Smooth muscle cell (in vitro differentiated cells): Measurements from ENCODE around the gene PXDC1. TPM values are rescaled to one million over a fixed set of nuclear protein-coding genes. Genes with fewer than 3 reads are reported as not detected.
A peak's percentile ranks its signal among the peaks of the same experiment; 100 is the strongest.

Experiments used
- DNase-seq: peaks from one replicate; lab custom pipeline; 2025; ENCODE audit not compliant: unreplicated experiment; lab: John Stamatoyannopoulos, UW
- H2AFZ ChIP-seq: fragments of 200-600 bp; sonication (generic); 2 replicates; pipeline ENCODE4 v1.6.0; 2016; ENCODE audit warnings: antibody characterized with exemption, low read depth, mild to moderate bottlenecking
- H3F3A ChIP-seq: fragments of 200-600 bp; sonication (generic); 2 replicates; pipeline ENCODE4 v1.6.0; 2017; ENCODE audit warnings: antibody characterized with exemption, low read depth
- H3K27ac ChIP-seq: fragments of 200-600 bp; sonication (generic); 2 replicates; pipeline ENCODE4 v1.5.1; 2016; ENCODE audit warnings: low read depth, mild to moderate bottlenecking
- H3K27me3 ChIP-seq: fragments of 200-600 bp; sonication (generic); 2 replicates; pipeline ENCODE4 v1.6.1; 2016; ENCODE audit warnings: low read depth, mild to moderate bottlenecking
- H3K36me3 ChIP-seq: fragments of 200-600 bp; sonication (generic); 2 replicates; pipeline ENCODE4 v1.5.1; 2016; ENCODE audit warnings: low read depth
- H3K4me1 ChIP-seq: fragments of 200-600 bp; sonication (generic); 2 replicates; pipeline ENCODE4 v1.5.1; 2016; ENCODE audit warnings: low read depth
- H3K4me2 ChIP-seq: fragments of 200-600 bp; sonication (generic); 2 replicates; pipeline ENCODE4 v1.6.0; 2016; ENCODE audit warnings: mild to moderate bottlenecking
- H3K4me3 ChIP-seq: fragments of 200-600 bp; sonication (generic); 2 replicates; pipeline ENCODE4 v1.5.1; 2016; ENCODE audit warnings: mild to moderate bottlenecking
- H3K79me2 ChIP-seq: fragments of 200-600 bp; sonication (generic); 2 replicates; pipeline ENCODE4 v1.6.0; 2016; ENCODE audit warnings: low read depth, mild to moderate bottlenecking
- H3K9ac ChIP-seq: fragments of 200-600 bp; sonication (generic); 2 replicates; pipeline ENCODE4 v1.6.0; 2016; ENCODE audit warnings: low read depth
- H3K9me3 ChIP-seq: fragments of 200-600 bp; sonication (generic); replicated peaks from 2 replicates; pipeline ENCODE4 v1.5.1; 2016; ENCODE audit warnings: low read depth
- H4K20me1 ChIP-seq: fragments of 200-600 bp; sonication (generic); 2 replicates; pipeline ENCODE4 v1.6.0; 2016; ENCODE audit warnings: low read depth
- WGBS: methylation state at CpG from one replicate; pipeline ENCODE4 v1.1.7; 2016; ENCODE audit warnings: low lambda C conversion rate; 5-methylcytosine and 5-hydroxymethylcytosine counted together
- polyA plus RNA-seq: library from polyadenylated mRNA; unstranded; fragments of >200 nt; fragmentation: Nextera tagmentation; extraction: Ambion mirVana; gene quantifications from 2 replicates; pipeline ENCODE4 v1.2.1, GENCODE V29; 2016
- total RNA-seq: library from RNA; depleted of rRNA; stranded (reverse); fragments of >200 nt; gene quantifications from 2 replicates; pipeline ENCODE4 v1.2.3, GENCODE V29; 2014
- TF ChIP-seq, protein P1 (sequence below): fragments of 200-600 bp; sonication (generic); IDR thresholded peaks from 2 replicates; pipeline ENCODE4 v1.5.1; 2017; ENCODE audit warnings: borderline replicate concordance, mild to moderate bottlenecking, antibody characterized with exemption; ENCODE audit not compliant: insufficient read depth, poor library complexity, severe bottlenecking

PXDC1 gene
- total and polyA plus RNA-seq, 2 experiments from 2014 or later, result 49.1 to 78.6 TPM

DNA sequence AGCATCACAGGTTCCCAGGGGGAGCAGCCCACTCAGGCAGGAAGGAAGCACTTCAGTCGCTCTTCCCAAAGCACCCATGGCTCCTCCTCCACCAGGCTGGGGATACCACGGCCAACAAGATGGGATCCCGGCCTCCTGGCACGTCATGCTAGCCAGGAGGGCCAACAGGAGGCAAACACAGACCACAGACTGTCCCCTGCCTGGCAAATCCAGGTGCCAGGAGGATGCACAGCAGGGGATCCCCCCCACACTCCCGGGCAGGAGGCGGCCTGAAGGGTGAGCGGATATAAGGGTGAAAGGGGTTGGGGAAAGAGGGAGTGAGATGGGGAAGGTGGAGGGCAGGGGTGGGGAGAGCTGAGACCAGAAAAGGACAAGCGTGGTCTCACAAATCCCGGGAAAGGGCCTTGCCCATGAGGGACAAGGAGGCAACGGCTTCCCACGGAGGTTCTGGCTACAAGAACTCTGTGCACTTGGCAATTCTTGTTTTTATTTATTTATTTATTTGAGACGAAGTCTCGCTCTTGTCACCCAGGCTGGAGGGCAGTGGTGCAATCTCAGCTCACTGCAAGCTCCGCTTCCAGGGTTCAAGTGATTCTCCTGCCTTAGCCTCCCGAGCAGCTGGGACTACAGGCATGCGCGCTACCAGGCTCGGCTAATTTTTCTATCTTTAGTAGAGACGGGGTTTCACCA lies 7.2 kb downstream of the PXDC1 start:
- Histone ChIP-seq H3K4me3 (no peak overlapping the region), H3F3A (peaks cover 8% of the 10 kb centered on the region), H3K36me3 (no peaks in the 10 kb centered on the region), H3K9me3 (no peaks in the 10 kb centered on the region), H4K20me1 (peaks cover 100% of the 10 kb centered on the region), H3K27ac (no peak overlapping the region), H3K79me2 (peaks cover 98% of the 10 kb centered on the region), H3K4me1 (no peaks in the 10 kb centered on the region), H3K27me3 (no peaks in the 10 kb centered on the region), H3K4me2 (no peak overlapping the region), H2AFZ (no peak overlapping the region), H3K9ac (no peak overlapping the region)
- TF ChIP-seq, protein P1, sequence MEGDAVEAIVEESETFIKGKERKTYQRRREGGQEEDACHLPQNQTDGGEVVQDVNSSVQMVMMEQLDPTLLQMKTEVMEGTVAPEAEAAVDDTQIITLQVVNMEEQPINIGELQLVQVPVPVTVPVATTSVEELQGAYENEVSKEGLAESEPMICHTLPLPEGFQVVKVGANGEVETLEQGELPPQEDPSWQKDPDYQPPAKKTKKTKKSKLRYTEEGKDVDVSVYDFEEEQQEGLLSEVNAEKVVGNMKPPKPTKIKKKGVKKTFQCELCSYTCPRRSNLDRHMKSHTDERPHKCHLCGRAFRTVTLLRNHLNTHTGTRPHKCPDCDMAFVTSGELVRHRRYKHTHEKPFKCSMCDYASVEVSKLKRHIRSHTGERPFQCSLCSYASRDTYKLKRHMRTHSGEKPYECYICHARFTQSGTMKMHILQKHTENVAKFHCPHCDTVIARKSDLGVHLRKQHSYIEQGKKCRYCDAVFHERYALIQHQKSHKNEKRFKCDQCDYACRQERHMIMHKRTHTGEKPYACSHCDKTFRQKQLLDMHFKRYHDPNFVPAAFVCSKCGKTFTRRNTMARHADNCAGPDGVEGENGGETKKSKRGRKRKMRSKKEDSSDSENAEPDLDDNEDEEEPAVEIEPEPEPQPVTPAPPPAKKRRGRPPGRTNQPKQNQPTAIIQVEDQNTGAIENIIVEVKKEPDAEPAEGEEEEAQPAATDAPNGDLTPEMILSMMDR, result no peak
- WGBS, result 88% methylated on average over 19 of the region's 19 CpGs
- no peak for DNase-seq

- Histone ChIP-seq H3F3A (peaks cover 8% of the 10 kb centered on the region), H3K4me1 (no peaks in the 10 kb centered on the region), H4K20me1 (peaks cover 100% of the 10 kb centered on the region), H3K27me3 (no peaks in the 10 kb centered on the region), H3K4me2 (no peak overlapping the region), H3K4me3 (no peak overlapping the region), H3K36me3 (no peaks in the 10 kb centered on the region), H3K79me2 (peaks cover 99% of the 10 kb centered on the region), H3K27ac (peak overlapping the region; percentile 51), H2AFZ (no peak overlapping the region), H3K9me3 (no peaks in the 10 kb centered on the region), H3K9ac (no peak overlapping the region)
- no peak for DNase-seq
- TF ChIP-seq, protein P1, result no peak
- WGBS, result 92% methylated on average over 10 of the region's 10 CpGs
These were observed 8.0 kb downstream of the PXDC1 start for GRCh38 chr6:3743541-3743940.

DNA sequence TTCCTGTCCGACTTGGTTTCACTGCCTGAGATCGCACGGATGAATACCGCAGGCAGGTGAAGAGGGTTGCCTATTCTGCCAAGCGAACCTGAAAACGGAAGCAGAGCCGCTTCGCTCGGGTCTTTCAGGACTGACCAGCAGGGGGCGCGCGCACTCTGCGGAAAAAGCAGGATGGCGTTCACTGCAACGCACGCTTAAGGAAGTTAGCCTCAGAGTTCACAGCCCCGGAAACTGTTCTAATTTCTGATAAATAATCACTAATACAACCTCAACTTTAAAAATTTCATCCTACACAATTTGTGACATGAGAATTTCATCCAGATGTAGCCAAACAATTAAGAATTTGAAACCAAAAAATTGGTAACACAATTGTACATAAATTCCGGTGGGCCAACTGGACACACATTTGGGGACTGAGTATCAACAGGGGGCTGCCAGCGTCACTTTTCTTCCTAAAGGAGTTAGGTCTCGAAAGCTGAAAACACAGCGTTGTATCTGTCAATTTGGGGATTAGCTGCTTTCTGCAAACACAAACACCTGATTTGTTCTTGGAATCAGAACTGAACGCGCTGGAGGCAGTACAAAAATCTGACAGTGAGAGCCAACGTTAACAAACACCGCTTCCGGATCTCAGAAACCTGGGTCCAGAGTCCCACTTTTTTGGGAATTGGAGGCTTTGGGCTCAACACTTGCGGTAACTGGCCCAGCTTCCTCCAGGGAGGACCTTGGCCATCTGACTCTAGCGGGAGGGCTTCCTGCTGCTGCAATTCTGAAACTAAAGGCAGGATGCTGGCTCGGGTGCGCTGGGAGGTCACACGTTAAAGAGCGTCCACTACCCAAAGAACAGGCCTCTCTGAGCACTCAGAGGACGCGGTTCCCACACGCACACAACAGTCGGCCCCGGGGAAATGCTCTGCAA lies 8.8 kb downstream of the PXDC1 start:
- WGBS, result 43% methylated on average over 37 of the region's 37 CpGs
- peaks cover 100% of the 10 kb centered on the region for H3K79me2 ChIP-seq
- DNase-seq, result peak; percentile 48
- peak overlapping the region; percentile 77 for H3K4me2 ChIP-seq
- TF ChIP-seq, protein P1, result peak; percentile 97
- H2AFZ ChIP-seq, result no peak overlapping the region
- no peaks in the 10 kb centered on the region for H3K36me3 ChIP-seq
- H3K27ac ChIP-seq, result peak overlapping the region; percentile 51
- H3K9me3 ChIP-seq, result no peaks in the 10 kb centered on the region
- H3F3A ChIP-seq, result peaks cover 8% of the 10 kb centered on the region
- H3K4me1 ChIP-seq, result no peaks in the 10 kb centered on the region
- H3K4me3 ChIP-seq, result no peak overlapping the region
- H3K9ac ChIP-seq, result no peak overlapping the region
- H4K20me1 ChIP-seq, result peaks cover 100% of the 10 kb centered on the region
- no peaks in the 10 kb centered on the region for H3K27me3 ChIP-seq
